ENCODE measurements around the gene SLC35F3.

DNA sequence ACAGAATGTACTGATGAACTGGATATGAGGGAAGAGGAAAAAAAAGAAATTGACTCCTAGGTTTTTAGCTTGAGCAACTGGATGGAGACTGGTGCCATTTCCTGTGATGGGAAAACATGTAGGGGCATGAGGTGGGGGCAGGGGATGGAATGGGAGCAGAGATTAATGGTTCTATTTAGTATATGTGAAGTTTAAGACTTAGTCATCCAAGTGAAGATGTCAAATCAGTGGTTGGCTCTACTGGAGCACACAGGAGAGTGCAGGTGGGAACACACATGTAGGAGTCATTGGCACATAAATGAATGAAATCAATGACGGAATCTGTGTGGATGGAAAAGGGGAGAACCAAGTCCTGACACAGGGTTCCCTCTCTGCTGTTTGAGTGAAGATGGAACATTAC, 244.3 kb downstream of the SLC35F3 start:
- no peak for TF ChIP-seq POLR2AphosphoS5 (IDR thresholded peaks at IDR 0.05; ENCODE audit: low read depth, low read length)
- no peak for TF ChIP-seq POU2F2 (IDR thresholded peaks at IDR 0.05; ENCODE audit: low read depth, low read length)
- TF ChIP-seq TAF1 (IDR thresholded peaks at IDR 0.05; ENCODE audit: low read depth, low read length): no peak
- no peak for TF ChIP-seq POLR2A (IDR thresholded peaks at IDR 0.05; ENCODE audit: low read depth, low read length)

Data from GM12891 (cell line).